Lower leg skin (tissue), 4 donors: ENCODE results near the gene WDR64. TPM values are rescaled to one million over a fixed set of nuclear protein-coding genes. Genes with fewer than 3 reads are reported as not detected.

ENCODE experiments used
- DNase-seq, 2 donors: peaks; one replicate each; pipeline ENCODE4 v3.0.0-alpha.2; 2019; ENCODE audit warnings: low spot score in 2 of 2
- H3K4me3 ChIP-seq: fragments of 200-600 bp; sonication (generic); 2 replicates; pipeline ENCODE4 v1.5.1; 2017; ENCODE audit warnings: mild to moderate bottlenecking, low read depth; ENCODE audit not compliant: poor library complexity, severe bottlenecking
- CTCF ChIP-seq, 3 donors: fragments of 450-650 bp; IDR thresholded peaks; one replicate each; pipeline ENCODE4 v1.5.1; 2016; ENCODE audit warnings: antibody characterized with exemption in 3 of 3, mild to moderate bottlenecking in 3 of 3, moderate library complexity in 2 of 3
- POLR2A ChIP-seq, 2 donors: fragments of 450-650 bp; IDR thresholded peaks; one replicate each; pipeline ENCODE4 v1.6.1; 2016 to 2017; ENCODE audit warnings: antibody characterized with exemption in 2 of 2, mild to moderate bottlenecking in 1 of 2, moderate library complexity in 1 of 2
- WGBS, 2 donors: methylation state at CpG; one replicate each; pipeline ENCODE4 v1.1.5; 2018; 5-methylcytosine and 5-hydroxymethylcytosine counted together
- intact Hi-C: fragments of 100-400 bp; cut with DNase I; formaldehyde crosslinking; loops from one replicate; pipeline ENCODE4 v1.15.0; 2023; ENCODE audit warnings: low total_unique reads
- total RNA-seq, 4 donors: library from RNA; depleted of rRNA; stranded (reverse); fragments of >200 nt; gene quantifications; one replicate each; pipeline ENCODE4 v1.1.0, GENCODE V29; 2016

WDR64 gene
- total RNA-seq, 4 donors from 2014 or later: not detected

GRCh38 chr1:241749041-241749944 is 97.2 kb downstream of the WDR64 start:
- WGBS, 2 donors: 26% methylated on average over 20 of the region's 20 CpGs

GRCh38 chr1:241749945-241750695 is 98.0 kb downstream of the WDR64 start:
- no peak overlapping the region for H3K4me3 ChIP-seq
- intact Hi-C loops: no loop called here
- no peak for DNase-seq
- TF ChIP-seq POLR2A (IDR thresholded peaks at IDR 0.05) (no peak), CTCF (IDR thresholded peaks at IDR 0.05) (no peak)
- 50 to 54% methylated on average over 6 of the region's 6 CpGs for WGBS, 2 donors

More at GRCh38 chr1:241749041-241749944, 97.2 kb downstream of the WDR64 start:
- no peak for TF ChIP-seq CTCF (IDR thresholded peaks at IDR 0.05)
- no peak for TF ChIP-seq POLR2A (IDR thresholded peaks at IDR 0.05)
- no peak overlapping the region for H3K4me3 ChIP-seq
- no peak for DNase-seq
- intact Hi-C loops: no loop called here

GRCh38 chr1:241751524-241751923 is 99.4 kb downstream of the WDR64 start:
- 74% methylated on average over 5 of the region's 5 CpGs for WGBS, 2 donors
- TF ChIP-seq POLR2A (IDR thresholded peaks at IDR 0.05): no peak
- no peak for TF ChIP-seq CTCF (IDR thresholded peaks at IDR 0.05)
- intact Hi-C loops: no loop called here
- H3K4me3 ChIP-seq: no peak overlapping the region
- DNase-seq: no peak

GRCh38 chr1:241762713-241763339 is 110.7 kb downstream of the WDR64 start:
- no peak overlapping the region for H3K4me3 ChIP-seq
- intact Hi-C loops: no loop called here
- WGBS, 2 donors: 66 to 76% methylated on average over 3 of the region's 3 CpGs
- DNase-seq: no peak
- TF ChIP-seq CTCF (IDR thresholded peaks at IDR 0.05): no peak
- no peak for TF ChIP-seq POLR2A (IDR thresholded peaks at IDR 0.05)

GRCh38 chr1:241765390-241765789 is 113.3 kb downstream of the WDR64 start:
- WGBS, 2 donors: 80 to 81% methylated on average over 4 of the region's 4 CpGs
- TF ChIP-seq POLR2A (IDR thresholded peaks at IDR 0.05) (no peak), CTCF (IDR thresholded peaks at IDR 0.05) (no peak)
- no peak for DNase-seq
- intact Hi-C loops: no loop called here
- H3K4me3 ChIP-seq: no peak overlapping the region
